GM19324 (cell line): ENCODE measurements around the gene VOPP1.
"Not testable (repeated sequence)": the region's sequence is repeated elsewhere in the genome, so short reads cannot be mapped to it uniquely, and the experiment has no call there.

ENCODE experiments used
- ATAC-seq: cut with Tn5 transposase; IDR thresholded peaks from one replicate; pipeline ENCODE4 v1.9.1; 2021; ENCODE audit warnings: mild to moderate bottlenecking, moderate library complexity; ENCODE audit not compliant: unreplicated experiment, low FRiP score

VOPP1 gene

DNA sequence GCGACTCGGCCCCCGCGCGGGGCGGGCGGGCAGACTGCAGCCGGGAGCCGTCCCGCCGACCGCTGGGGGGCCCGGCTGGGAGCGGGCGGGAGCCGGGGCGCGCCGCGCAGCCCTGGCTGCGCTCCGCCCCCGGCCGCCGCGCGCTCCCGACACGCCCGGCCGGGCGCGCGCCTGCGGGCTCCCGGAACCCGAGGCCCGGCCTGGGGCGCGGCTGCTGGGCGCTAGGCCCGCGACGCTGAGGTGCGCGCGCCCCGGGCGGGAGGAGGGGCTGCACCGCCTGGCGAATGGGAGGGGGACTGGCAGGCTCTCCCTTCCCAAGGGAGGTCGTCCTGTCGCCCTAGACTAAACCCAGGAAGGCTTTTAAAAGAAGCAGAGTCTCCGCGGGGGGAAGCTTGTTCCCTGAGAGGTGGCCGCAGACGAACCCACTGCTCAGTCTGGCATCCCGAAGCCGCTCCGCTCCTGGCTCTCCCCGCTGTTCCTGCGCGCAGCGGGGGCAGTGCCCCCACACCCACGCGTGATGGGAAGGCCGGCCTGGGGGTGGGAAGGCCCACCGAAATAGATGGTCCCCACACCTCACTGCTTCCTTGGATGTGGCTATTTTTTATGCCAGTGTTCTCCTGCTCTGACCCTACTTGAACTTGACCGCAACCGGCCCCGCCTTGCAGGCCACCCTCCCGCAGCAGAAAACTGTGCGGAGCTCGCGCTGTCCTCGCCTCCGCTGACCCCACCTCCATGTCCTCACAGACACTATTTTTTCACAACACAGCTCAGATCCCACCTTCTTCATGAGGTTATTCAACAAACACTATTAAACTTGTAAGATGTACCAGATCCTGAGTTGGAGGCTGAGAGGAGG is at the start of gene VOPP1:
TSS of gene VOPP1 (minus strand) at position 125 of the 856 bp plus-strand sequence. CDS start 178 bp downstream, outside the sequence.
- peak; percentile 62 for ATAC-seq

GRCh38 chr7:55618913-55619312 is 46.6 kb upstream of the VOPP1 start:
- no peak for ATAC-seq

GRCh38 chr7:55614365-55615064 is 42.2 kb upstream of the VOPP1 start:
- not testable (repeated sequence) for ATAC-seq

DNA sequence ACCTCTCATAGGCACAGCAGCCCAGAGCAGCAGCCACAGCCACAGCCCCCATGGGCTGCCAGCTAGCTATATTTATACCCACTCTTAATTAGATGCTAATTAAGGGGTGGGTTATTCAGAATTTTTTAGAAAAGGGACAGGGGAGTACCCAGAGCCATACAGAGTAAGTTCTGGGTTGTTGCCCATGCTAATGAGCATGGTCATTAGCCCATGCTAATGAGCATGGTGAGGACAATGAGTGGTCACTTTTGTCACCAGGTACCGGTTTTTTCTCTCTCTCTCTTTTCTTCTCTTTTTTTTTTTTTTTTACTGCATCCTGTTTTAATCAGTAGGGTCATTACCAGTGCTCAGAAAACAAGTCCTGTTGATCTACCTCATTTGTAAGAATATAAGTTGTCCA is 37.4 kb upstream of the VOPP1 start:
- ATAC-seq: not testable (repeated sequence)

DNA sequence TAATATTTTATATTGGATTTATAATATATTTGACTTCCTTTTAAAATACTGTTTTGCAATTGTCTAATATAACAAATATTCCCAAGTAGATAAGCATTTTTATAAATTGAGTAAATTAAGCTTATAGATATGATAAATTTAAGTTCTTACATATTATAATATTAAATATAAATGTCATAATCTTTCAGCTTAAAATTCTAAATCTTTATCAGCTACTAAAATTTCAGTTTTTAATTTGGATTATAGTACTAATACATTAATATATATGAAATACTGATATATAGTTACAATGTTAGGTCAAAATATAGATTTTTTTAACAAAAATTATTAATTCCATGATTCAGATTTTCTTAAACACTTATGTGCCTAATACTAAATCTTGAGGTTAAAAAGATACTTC is 33.4 kb upstream of the VOPP1 start:
- ATAC-seq: not testable (repeated sequence)

- ATAC-seq: not testable (repeated sequence)
Measured at GRCh38 chr7:55597944-55598499, 25.7 kb upstream of the VOPP1 start.

DNA sequence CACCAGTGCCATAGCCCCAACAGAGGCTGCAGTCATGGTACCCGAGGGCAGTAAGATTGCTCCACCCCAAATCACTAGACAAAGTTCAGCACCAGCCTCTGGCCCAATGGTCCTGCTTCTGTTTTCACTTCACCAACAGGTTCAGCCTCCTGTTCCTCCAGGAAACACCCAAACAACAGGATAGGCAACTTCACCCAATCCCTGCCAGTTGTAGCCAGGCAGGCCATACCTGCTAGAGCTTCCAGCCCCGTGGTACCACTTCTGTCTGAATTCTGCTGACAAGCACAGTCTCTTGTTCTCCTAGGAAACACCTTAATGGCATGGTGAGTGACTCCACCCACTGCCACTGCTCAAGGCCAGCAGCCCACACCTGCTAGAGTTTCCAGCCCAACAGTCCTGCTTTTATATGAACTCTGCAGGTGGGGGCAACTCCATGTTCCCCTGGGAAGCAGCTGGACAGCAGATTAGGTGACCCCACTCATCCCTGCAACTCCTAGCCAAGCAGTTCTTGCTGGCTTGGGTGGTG is 25.0 kb upstream of the VOPP1 start:
- ATAC-seq: not testable (repeated sequence)

DNA sequence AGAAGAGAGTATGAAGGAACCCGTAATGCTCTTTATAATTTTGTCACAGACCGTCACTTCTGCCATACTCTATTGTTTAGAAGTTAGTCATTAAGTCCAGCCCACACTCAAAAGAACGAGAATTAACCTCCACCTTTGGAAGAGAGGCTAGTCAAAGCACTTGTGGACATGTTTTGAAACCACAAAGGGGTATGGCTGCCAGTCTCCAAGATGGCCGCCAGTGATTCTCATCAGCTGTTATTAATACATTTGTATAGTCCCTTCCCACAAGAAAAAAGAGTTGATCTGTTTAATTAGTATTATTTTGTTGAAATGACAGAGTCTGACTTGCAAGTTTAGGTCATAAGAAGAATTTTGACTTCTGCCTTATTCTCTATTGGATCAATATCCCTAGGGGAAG is 23.2 kb upstream of the VOPP1 start:
- no peak for ATAC-seq

GRCh38 chr7:55594870-55595269 is 22.6 kb upstream of the VOPP1 start:
- ATAC-seq: no peak

DNA sequence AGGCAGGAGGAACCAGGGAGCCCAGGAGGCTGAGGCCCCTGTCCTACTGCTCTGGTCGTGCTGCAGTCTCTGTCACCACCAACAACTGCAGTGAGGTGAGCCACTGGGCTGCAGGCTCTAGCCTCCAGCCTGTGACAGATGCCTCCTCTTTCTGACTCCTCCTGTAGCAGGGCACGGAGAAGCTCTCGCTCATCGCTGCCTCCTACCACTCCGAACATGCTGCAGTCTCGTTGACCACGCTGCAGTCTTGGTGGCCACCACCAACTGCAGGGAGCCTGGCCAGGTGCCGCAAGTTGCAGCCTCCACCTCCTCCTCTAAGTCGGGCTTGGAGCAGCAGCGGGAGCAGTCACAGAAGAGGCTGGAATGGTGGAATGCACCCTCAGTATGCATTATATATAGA is 22.1 kb upstream of the VOPP1 start:
- ATAC-seq: no peak

DNA sequence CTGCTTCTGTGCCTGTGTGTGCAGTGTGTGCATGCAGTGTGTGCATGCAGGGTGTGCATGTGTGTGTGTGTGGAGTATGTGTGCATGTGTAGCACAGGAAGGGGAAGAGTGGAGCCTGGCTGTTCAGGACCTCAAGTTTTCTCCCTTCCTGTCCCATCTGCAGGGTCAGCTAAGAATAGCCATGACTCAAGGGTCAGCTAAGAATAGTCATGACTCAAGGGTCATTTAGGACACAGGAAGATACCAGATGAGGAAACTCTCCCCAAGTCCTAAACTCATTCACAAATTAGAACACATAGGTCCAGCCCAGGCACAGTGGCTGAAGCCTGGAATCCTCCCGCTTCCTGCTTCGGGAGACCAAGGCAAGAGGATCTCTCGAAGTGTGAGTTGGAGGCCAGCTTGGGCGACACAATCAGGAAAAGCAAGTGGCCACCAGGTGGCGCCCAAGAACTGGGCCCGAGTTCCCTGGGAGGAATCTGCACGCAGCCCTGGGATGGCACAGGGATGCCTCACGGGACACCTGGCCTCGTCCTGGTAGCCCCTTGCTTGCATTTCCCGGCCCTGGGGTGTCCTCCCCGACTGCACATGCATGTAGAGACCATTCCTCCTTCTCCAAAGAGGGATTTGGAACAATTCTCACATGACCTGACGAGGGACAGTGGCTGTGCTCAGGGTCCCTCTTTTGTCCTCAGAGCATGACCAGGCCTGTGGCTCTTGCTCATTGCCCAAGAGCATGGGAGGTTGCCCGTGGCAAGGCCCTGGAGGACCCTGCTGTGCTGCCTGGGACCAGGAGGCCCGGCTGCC is 21.4 kb upstream of the VOPP1 start:
- no peak for ATAC-seq

DNA sequence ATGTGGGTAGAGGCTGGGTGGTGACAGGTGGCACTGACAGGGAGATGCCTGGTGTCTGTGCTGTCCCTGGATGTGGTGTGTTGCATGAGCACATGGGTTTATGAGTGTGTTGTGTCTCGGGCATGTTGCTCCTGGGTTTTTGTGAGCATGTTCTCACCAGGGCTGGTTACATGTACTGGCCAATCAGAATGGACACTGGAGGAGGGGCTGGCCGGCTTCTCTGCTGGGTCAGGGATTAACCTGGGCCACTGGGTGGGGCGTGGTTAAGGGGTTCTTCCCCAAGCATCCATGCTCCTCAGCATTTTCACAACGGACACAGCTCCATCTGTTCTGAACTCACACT is 20.8 kb upstream of the VOPP1 start:
- no peak for ATAC-seq

GRCh38 chr7:55592492-55592891 is 20.2 kb upstream of the VOPP1 start:
- ATAC-seq: no peak

DNA sequence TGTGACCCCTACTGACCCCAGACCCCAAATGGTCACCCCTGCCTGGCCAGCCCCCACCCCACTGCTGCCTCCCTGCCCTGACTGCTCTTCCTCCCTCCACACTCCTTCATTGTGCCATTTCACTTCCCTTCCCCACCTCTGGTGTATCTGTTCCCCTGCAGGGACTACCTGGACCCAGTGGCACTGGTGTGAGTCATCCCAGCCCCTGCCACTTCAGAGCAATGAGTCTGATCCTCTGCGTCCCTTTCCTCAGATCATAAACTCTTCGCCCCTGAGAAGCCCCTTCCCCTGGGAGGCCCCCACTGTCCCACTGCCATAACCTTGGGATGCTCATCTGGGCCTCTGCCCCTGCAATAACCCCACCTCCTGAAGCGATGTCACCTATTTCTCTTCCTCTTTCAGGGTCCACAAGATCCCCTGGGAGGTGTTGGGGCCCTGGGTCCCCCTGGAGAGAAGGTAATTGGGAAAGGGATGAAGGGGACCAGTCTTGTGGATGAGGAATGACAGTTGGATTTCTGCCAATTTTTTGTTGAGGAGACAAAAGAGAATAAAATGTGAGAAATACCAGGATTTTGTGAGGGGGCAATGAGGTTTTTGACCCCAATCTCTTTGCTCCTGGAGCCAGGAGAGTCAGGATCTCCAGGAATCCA is 19.1 kb upstream of the VOPP1 start:
- no peak for ATAC-seq

DNA sequence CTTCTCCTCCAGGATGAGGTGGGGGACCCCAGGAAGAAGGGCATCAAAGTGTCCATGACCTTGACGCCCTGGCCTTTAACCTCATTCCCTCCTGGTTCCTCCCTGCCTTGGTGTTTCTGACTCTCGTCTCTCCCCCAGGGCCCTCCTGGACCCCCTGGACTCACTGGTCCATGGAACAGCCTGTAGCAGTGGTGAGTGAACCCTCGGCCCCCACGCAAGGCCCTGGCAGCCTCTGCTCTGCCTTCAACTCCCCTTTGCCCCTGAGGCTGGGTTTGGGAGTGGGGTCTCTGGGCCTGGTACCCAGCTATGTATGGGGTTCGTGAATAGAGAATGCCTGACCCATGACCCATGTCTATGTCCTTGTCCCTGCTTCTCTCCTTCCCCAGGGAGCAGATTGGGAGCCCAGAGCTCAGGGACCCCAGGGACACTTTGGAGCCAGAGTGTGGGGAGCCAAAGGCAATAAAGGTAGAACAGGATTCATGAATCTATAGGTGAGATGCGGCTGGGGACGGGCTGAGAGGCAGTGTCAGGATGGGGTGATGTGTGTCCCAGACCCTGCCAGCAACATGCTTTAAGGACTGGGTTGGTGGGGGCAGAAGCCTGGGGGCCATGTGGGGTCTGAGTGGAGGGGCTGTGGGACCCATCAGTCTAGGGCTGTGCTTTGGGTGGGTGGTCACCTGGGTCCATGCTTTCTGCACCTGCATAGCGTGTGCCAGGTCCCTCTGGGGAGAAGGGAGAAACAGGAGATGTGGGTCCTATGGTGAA is 18.4 kb upstream of the VOPP1 start:
- ATAC-seq: no peak

DNA sequence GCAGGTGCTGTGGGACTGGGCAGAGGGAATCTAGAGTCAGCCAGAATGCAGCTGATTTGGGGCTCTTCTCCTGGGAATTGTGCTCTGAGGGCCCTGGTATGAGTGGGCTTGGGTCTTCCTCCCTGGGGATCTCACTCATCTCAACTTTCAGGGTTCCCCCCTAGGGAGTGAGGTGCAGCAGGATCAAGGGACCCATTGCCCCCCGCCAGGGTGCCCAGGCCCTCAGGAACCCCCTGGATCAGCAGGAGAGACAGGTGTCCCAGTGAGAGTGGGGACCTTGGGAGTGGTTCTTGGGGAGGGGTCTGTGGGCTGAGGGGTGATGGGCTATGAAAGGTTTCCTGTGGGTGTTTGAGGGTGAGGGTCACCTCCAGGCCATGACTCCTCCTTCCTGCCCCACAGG is 17.6 kb upstream of the VOPP1 start:
- ATAC-seq: no peak

DNA sequence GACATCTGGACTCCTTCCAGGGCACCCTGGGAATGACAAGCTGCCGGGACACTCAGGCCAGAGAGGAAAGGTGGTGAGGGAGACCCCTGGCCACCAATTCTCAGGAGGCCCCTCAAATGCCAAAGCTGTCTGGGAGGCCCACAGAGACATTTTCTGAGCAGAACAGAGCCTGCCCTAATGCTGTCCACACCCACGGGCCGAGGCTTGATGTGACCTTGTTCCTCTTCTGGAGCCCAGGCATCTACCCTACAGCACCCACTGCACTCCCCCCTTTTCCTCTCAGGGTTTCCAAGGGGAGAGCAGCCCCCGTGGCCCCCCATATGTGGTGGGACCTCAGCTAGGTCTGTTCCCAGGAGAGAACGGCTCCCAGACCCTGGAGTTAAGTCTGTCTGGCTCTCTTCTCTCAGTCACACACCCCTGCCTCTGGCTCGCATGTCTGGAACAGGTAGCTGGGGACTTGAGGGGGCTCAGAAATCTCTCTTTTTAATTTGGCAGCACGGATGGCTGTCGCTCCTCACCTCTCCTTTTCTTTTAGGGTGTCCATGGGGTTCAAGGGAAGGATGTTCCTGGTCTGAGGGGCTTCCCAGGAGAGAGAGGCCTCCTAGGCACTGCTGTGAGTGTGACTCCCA is 16.8 kb upstream of the VOPP1 start:
- no peak for ATAC-seq

- no peak for ATAC-seq
Measured at GRCh38 chr7:55588379-55588699, 16.0 kb upstream of the VOPP1 start.
